GM19240 (cell line): ENCODE measurements around the gene AATK.

Experiments used
- DNase-seq: peaks from one replicate; pipeline ENCODE4 v3.0.0; 2011; ENCODE audit warnings: low spot score; ENCODE audit not compliant: insufficient read length

The AATK gene

DNA sequence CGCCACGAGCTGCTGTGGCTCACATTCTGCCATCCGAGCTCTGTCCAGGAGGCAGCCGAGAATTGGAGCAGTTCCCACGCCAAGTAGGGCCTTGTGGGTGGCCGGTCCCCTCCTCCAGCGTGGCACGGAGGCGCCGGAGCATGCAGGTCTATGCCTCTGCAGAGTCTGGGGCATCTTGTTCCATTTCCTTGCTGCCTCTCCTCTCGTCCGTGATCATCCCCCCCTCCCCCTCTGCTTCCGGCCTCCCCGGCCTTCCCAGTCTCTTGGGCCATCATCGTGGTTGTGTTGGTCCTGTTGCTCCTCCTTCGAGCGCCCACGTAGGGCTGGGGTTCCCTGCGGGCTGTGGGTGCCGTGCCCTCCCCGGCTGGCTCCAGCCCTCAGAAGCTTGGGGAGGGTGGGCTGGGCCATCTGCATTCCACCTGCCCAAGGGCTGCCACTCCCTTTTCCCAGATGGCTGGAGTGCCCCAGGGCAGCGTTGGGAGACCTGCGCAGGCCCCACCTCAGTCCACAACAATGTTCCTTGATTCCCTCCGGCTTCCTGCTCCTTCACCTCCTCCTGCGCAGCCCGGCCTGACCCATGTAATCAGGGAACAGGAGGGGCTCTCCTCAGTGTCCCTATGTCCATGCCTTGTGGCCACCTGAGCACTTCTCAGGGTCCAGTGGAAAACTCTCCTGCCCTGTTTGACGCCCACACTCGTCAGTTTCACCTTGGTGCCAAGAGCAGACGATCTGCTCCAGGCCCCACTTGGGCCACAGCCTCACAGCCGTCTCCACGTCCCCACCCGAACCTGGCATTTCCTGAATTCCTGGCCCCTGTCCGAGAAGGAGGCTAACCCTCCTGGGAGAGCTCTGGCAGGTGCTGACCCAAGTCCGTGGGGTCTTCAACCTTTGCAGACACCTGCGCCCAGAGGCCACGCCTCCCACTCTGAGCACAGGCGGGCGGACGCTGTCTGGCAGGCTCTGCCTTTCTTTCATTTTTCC is 94.0 kb downstream of the AATK start:
- no peak for DNase-seq

DNA sequence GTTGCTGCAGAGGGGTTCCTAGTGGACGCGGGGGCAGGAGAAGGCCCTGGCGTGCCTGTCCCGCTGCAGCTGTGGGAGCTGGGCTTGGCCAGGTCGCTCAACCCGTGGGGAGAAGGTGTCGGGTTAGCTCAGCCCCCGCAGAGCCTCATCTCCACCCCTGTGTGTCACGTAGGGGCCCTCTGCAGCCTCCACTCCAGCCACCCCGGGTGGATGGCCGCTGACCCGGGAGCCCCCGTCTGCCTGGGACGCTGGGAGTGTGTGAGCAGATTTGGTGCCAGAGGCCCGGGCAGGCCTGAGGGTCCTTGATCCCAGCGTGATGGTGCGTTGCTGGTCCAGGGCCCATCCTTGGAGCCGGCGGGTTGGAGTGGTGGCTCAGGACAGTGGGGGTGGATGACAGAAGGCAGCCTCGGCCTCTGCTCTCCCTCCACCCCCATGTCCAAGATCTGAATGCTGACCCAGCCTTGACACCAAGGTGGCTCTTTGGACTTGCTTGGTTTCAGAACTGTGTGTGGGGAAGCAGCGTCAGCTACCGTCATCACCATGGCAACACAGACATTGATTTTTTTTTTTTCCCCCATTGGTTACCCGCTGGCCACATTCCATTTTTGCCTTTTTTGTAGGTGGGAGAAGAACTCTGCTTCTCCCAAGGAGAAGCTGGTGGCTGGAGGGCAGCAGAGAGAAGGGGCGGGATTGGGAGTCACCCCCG is 95.3 kb downstream of the AATK start:
- DNase-seq, result no peak

DNA sequence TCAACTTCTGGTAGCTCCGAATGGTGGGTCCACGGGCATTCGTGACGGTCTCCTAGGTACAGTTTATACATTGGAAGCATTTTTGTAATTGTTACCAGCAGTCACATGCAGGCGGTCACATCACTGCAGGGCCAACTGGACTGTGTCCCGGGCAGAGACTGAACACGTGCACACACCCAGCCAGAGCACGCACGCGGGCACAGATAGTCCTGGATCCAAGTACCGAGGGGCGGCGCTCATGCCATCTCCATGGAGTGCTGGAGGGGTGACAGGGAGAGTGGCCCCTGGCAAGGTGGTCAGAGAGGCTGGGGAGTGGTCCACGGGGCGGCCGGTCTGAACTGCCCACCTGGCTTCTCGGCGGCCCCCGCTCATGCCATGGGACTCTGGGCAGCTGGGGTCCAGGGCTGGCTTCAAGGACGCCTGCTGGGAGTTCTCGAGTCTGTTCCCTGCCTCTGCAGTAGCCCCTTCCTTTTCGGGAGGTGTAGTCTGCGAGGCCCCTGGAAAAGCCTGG is 96.8 kb downstream of the AATK start:
- DNase-seq, result no peak

DNA sequence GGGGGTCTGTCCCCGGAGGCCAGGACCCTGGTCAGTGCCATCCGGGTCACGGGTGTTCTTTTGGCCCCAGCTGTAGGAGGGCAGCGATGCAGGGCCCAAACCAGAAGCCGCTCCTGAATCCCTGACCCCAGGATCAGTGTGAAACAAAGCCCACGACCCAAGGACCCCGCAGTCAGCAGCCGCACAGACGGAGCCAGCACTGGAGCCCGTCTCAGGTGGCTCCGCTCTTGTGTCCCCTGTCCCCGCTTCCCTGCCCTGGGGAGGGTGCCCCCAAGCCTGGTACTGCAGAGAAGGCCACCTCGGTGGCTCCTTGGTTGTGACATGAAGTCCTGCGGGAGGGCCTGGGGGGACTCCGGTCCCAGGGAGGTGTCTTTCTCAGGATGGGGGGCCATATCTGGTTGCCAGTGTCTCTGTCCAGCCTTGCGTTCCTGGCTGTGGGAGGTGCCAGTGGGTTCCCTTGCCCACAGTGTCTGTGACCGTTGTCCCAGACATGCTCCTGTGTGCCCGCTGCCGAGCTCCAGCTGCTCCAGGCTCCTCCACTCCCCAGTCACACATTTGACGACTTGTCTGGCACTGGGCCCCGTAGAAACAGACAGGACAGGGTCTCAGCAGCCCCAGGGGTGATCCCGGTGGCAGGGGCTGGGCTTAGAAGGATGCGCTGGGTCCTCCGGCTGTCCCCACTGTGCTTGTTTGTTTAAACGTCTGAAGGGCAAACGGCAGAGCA is 97.4 kb downstream of the AATK start:
- DNase-seq, result no peak

DNA sequence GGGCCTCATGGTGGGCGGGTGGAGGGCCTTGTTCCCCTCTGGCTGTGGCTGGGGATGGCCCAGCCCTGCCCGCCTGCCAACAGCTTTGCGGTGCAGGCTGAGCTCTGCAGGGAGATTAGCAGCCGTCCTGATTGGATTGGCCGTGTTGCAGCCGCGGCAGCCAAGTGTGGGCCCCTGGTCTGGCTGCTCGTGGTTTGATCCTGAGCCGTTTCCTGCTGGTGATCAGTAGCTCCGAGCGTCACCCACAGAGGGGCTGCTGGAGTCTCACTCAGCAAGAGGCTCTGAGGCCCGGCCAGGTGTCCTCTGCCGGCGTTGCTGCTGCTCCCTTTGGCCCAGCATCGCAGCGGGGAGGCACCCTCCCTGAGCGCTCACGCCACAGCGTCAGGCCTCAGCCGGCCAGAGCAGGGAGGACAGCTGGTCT is 98.6 kb downstream of the AATK start:
- no peak for DNase-seq
